Omental fat pad (tissue), 4 donors: ENCODE measurements around the gene CCNJ. TPM values are rescaled to one million over a fixed set of nuclear protein-coding genes. Genes with fewer than 3 reads are reported as not detected.
"Not testable (repeated sequence)": the region's sequence is repeated elsewhere in the genome, so short reads cannot be mapped to it uniquely, and the experiment has no call there.

Source experiments
- ATAC-seq: fragments of 150-250 bp; one replicate; pipeline ENCODE4 v1.9.1; 2016; ENCODE audit warnings: mild to moderate bottlenecking, moderate library complexity; ENCODE audit not compliant: low FRiP score
- DNase-seq: peaks from one replicate; pipeline ENCODE4 v3.0.0-alpha.2; 2019; ENCODE audit warnings: low spot score
- total RNA-seq, 4 donors: library from RNA; depleted of rRNA; stranded (reverse); fragments of >200 nt; gene quantifications; one replicate each; pipeline ENCODE4 v1.1.0, GENCODE V29; 2016
- TF ChIP-seq, protein P1 (sequence below), 3 donors: fragments of 450-650 bp; IDR thresholded peaks; one replicate each; pipeline ENCODE4 v1.5.1; 2016 to 2017; ENCODE audit warnings: antibody characterized with exemption in 3 of 3, mild to moderate bottlenecking in 3 of 3, moderate library complexity in 2 of 3

CCNJ gene
- total RNA-seq, 4 donors from 2014 or later = 3.8 to 12.1 (median 5.1) TPM

DNA sequence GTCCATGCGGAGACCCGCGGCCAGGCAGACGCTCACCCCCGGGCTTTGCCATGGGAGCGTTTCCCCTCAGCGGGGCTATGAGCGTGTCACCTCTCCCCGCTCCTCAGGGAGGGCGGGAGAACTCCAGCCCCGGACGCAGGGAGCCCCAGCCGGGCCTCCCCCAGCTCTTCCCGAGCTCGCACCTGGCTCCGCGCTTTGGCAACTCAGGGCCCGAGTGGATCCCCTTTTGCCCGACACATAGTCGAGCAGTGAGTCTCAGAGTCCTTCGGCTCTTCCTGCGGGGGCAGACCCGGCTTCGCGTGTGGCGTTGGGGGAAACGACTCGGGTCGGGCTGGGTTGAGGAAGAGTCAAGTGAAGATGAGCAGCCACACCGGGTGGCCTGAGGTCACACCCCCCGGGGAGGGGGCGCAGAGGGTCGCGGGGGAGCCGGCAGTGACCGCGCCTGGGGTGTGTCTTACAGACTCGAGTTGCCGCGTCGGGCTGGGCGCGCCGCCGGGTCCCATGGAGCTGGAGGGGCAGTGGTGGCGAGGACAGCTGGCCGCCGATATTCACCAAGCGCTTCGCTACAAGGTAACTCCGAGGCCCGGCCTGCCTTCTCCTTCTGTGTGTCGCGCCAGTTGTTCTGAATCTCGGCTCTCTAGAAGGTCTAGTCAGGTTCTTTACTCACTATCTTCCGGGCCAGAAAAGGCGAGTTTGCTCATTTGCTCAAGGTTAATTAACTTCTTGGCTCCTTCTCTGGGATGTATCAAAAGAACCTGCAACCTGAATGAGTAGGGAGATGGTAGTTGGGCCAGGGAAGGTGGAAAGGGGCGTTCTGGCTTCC, 721 bp downstream of the CCNJ start:
- no peak for DNase-seq
- TF ChIP-seq, protein P1, sequence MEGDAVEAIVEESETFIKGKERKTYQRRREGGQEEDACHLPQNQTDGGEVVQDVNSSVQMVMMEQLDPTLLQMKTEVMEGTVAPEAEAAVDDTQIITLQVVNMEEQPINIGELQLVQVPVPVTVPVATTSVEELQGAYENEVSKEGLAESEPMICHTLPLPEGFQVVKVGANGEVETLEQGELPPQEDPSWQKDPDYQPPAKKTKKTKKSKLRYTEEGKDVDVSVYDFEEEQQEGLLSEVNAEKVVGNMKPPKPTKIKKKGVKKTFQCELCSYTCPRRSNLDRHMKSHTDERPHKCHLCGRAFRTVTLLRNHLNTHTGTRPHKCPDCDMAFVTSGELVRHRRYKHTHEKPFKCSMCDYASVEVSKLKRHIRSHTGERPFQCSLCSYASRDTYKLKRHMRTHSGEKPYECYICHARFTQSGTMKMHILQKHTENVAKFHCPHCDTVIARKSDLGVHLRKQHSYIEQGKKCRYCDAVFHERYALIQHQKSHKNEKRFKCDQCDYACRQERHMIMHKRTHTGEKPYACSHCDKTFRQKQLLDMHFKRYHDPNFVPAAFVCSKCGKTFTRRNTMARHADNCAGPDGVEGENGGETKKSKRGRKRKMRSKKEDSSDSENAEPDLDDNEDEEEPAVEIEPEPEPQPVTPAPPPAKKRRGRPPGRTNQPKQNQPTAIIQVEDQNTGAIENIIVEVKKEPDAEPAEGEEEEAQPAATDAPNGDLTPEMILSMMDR (IDR thresholded peaks at IDR 0.05) = no peak
- ATAC-seq = peak; percentile 73

DNA sequence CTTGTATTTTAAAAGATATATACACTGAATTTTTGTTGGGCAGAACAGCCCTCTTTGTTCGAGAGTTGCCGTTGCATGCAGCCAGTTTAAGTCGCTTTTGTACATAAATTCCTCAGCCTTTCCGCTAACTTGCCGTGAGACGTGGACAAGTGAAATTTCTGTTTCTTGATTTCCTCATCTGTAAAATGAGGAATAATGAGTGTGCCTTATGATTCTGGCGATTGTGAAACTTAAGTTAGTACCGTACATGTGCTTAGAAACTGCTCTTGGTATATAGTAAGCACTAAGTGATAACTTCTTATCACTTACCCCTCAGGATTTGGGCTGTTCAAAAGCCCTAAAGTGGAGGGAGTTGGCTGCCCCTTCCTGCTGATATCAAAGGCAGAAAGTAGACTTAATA, 1.4 kb downstream of the CCNJ start:
- ATAC-seq (no peak), DNase-seq (no peak)
- TF ChIP-seq, protein P1 (IDR thresholded peaks at IDR 0.05) = no peak

DNA sequence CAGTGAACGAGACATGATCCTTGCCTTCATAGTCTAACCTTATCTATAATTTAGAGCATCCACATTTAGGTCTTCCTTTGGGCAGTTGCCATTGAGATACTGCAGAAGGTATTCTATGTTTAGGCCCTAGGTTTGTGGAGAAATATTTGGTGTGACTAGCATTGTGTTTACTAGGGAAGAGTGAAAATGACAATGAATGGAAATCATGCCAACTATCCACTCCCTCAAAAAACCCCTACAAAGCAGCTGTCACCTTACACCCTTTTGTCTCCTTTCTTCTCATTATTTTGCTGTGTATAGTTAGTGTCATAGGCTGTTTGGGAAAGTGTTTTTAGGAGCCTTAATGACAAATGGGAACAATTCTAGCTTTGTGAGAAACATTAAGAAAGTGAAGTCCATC, 3.2 kb downstream of the CCNJ start:
- no peak for ATAC-seq
- no peak for DNase-seq
- TF ChIP-seq, protein P1 (IDR thresholded peaks at IDR 0.05) = no peak

DNA sequence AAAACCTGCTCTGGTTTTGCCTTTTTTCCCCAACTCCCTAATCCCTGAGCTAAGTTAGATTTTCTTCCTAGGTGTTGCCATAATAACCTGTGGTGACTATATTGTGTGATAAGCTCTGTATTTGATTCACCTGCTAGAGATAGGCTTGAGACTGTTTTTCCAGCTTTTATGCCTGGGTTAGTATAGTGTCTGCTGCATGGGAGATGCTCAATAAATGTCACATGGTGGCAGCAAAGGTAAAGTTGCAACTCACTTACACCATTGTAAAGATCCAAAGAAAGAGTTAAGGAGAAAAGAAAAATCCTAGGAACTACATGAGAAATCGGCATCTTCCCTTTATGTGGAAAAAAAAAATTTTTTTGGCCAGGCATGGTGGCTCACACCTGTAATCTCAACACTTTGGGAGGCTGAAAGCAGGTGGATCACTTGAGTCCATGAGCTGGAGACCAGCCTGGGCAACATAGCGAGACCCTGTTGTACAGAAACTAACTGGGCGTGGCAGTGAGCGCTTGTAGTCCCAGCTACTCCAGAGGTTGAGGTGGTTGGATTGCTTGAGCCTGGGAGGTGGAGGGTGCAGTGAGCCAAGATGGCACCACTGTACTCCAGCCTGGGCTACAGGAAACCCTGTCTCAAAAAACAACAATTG, 3.7 kb downstream of the CCNJ start:
- TF ChIP-seq, protein P1 (IDR thresholded peaks at IDR 0.05) = no peak
- no peak for DNase-seq
- ATAC-seq = no peak

DNA sequence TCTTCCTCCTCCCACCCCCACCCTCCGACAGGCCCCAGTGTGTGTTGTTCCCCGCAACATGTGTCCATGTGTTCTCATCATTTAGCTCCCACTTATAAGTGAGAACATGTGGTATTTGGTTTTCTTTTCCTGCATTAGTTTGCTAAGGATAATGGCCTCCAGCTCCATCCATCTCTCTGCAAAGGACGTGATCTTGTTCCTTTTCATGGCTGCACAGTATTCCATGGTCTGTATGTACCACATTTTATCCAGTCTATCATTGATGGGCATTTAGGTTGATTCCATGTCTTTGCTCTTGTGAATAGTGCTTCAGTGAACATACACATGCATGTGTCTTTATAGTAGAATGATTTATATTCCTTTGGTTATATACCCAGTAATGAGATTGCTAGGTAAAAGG, 4.5 kb downstream of the CCNJ start:
- not testable (repeated sequence) for DNase-seq, ATAC-seq

DNA sequence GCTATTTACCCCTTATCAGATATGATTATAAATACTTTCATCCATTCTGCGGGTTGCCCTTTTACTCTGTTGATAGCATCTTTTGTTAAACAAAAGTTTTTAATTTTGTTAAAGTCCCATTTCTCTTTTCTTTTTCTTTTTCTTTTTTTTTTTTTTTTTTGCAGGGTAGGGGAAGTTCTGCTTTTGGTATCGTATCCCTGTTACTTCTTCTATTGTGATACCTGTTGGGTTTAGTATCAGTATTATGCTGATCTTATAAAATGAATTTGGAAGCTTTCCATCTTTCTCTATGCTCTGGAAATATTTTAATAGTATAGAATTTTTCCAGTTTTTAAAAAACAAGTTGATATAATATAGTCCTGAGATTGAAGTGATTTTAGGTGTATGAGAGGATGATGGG, 6.0 kb downstream of the CCNJ start:
- no peak for DNase-seq
- ATAC-seq = no peak
- TF ChIP-seq, protein P1 (IDR thresholded peaks at IDR 0.05) = no peak

DNA sequence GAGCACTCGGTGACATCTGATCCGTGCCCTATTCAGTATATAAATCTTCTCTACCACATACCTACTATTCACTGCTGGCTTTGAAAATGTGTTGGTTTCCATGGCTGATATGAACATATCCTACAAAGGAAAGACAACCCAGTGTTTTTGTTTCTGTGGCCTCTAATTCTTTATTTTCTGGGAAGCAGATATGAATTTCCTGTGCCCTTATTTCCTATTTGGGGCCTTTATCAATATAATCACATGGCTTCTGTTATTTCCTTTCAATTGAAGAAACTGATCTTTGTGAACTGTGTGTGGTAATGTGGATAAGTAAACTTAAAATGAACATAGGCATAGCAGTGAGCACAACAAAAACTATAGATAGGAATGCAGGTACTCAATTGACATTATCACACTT, 10.6 kb downstream of the CCNJ start:
- TF ChIP-seq, protein P1 (IDR thresholded peaks at IDR 0.05) = no peak
- DNase-seq (no peak), ATAC-seq (no peak)
